Transverse colon (tissue), 4 donors: ENCODE measurements around the gene NKX2-8. TPM values are rescaled to one million over a fixed set of nuclear protein-coding genes. Genes with fewer than 3 reads are reported as not detected.

Experiments used
- DNase-seq: peaks from one replicate; pipeline ENCODE4 v3.0.0-alpha.2; 2019
- H3K27ac ChIP-seq, 4 donors: fragments of 200-600 bp; sonication (generic); 2 replicates each; pipeline ENCODE4 v1.5.1; 2016 to 2018; ENCODE audit warnings: inconsistent platforms in 4 of 4
- H3K27me3 ChIP-seq: fragments of 200-600 bp; sonication (generic); 2 replicates; pipeline ENCODE4 v1.5.1; 2017; ENCODE audit warnings: inconsistent platforms
- H3K36me3 ChIP-seq, 4 donors: fragments of 200-600 bp; sonication (generic); 2 replicates each; pipeline ENCODE4 v1.5.1; 2017 to 2019; ENCODE audit warnings: inconsistent platforms in 4 of 4
- H3K4me1 ChIP-seq, 4 donors: fragments of 200-600 bp; sonication (generic); 2 replicates each; pipeline ENCODE4 v1.5.1; 2017 to 2020; ENCODE audit warnings: inconsistent platforms in 4 of 4
- H3K4me3 ChIP-seq, 4 donors: fragments of 200-600 bp; sonication (generic); 1 replicate in 1 of 4; 2 replicates in 3 of 4; pipeline versions ENCODE4 v1.5.1 to v1.6.1; 2017 to 2019; ENCODE audit warnings: inconsistent platforms in 4 of 4
- H3K9me3 ChIP-seq, 2 donors: fragments of 200-600 bp; sonication (generic); 2 replicates each; pipeline ENCODE4 v1.5.1; 2017 to 2019; ENCODE audit warnings: inconsistent platforms in 2 of 2
- CTCF ChIP-seq, 5 experiments: fragments of 200-600 bp in 3 of 5; fragments of 450-650 bp in 2 of 5; sonication (generic) in 3 of 5; IDR thresholded peaks; 1 replicate in 2 of 5; 2 replicates in 3 of 5; pipeline ENCODE4 v1.5.1; 2016 to 2017; ENCODE audit warnings: antibody characterized with exemption in 5 of 5, inconsistent platforms in 3 of 5, mild to moderate bottlenecking in 2 of 5, moderate library complexity in 1 of 5
- EP300 ChIP-seq: sonication (generic); formaldehyde crosslinking; IDR thresholded peaks from one replicate; pipeline ENCODE4 v1.6.1; 2017; ENCODE audit warnings: antibody characterized with exemption, low read depth
- POLR2A ChIP-seq: fragments of 450-650 bp; IDR thresholded peaks from one replicate; pipeline ENCODE4 v1.6.1; 2016; ENCODE audit warnings: antibody characterized with exemption, mild to moderate bottlenecking, moderate library complexity
- POLR2AphosphoS5 ChIP-seq, 3 donors: sonication (generic); formaldehyde crosslinking; IDR thresholded peaks; one replicate each; pipeline ENCODE4 v1.6.1; 2016; ENCODE audit warnings: antibody characterized with exemption in 3 of 3
- WGBS, 2 donors: methylation state at CpG; one replicate each; pipeline ENCODE4 v1.1.5; 2018; ENCODE audit warnings: low coverage in 1 of 2; 5-methylcytosine and 5-hydroxymethylcytosine counted together
- in situ Hi-C, 4 donors: fragments of 200-750 bp; cut with MboI; loops; one replicate each; pipeline versions ENCODE4 v1.15.0 to v1.15.1; 2017; ENCODE audit warnings: low sequenced_read_pairs in 3 of 4, low pct_ligation_motif_present in 1 of 4, low pct_unique_long_range_greater_than_20kb in 1 of 4
- intact Hi-C: fragments of 100-400 bp; cut with DNase I; formaldehyde crosslinking; loops from one replicate; pipeline ENCODE4 v1.15.1; 2023; ENCODE audit warnings: low total_unique reads
- total RNA-seq, 4 donors: library from RNA; depleted of rRNA; stranded (reverse); fragments of >200 nt; gene quantifications; one replicate each; pipeline ENCODE4 v1.1.0, GENCODE V29; 2016

NKX2-8 gene
- total RNA-seq, 4 donors from 2014 or later, result not detected

GRCh38 chr14:36591482-36591881, 9.1 kb upstream of the NKX2-8 start:
- Histone ChIP-seq H3K27ac (no peak overlapping the region), H3K27me3 (peaks cover 84% of the 10 kb centered on the region)

GRCh38 chr14:36588788-36589187, 6.4 kb upstream of the NKX2-8 start:
- intact Hi-C loops, result no loop called here
- Histone ChIP-seq H3K4me1 (no peaks in the 10 kb centered on the region), H3K36me3 (no peaks in the 10 kb centered on the region), H3K4me3 (no peak overlapping the region), H3K27me3 (peaks cover 90% of the 10 kb centered on the region), H3K9me3 (no peaks in the 10 kb centered on the region), H3K27ac (no peak overlapping the region)
- 18 to 24% methylated on average over 7 of the region's 7 CpGs for WGBS, 2 donors
- no peak for DNase-seq
- in situ Hi-C loops, result no loop called here
- TF ChIP-seq EP300 (no peak), POLR2AphosphoS5 (IDR thresholded peaks at IDR 0.05) (no peak), CTCF (IDR thresholded peaks at IDR 0.05) (no peak), POLR2A (no peak)

More at GRCh38 chr14:36591482-36591881, 9.1 kb upstream of the NKX2-8 start:
- Histone ChIP-seq H3K9me3 (no peaks in the 10 kb centered on the region), H3K4me3 (no peak overlapping the region), H3K36me3 (no peaks in the 10 kb centered on the region), H3K4me1 (no peaks in the 10 kb centered on the region)
- no peak for DNase-seq
- intact Hi-C loops (no loop called here), in situ Hi-C loops (no loop called here)
- TF ChIP-seq CTCF (IDR thresholded peaks at IDR 0.05) (no peak), POLR2AphosphoS5 (IDR thresholded peaks at IDR 0.05) (no peak), POLR2A (no peak), EP300 (no peak)

GRCh38 chr14:36588119-36588518, 5.7 kb upstream of the NKX2-8 start:
- H3K27me3 ChIP-seq, result peaks cover 97% of the 10 kb centered on the region

GRCh38 chr14:36585100-36585499, 2.7 kb upstream of the NKX2-8 start:
- Histone ChIP-seq H3K9me3 (no peaks in the 10 kb centered on the region), H3K27ac (no peak overlapping the region), H3K36me3 (no peaks in the 10 kb centered on the region), H3K4me3 (no peak overlapping the region), H3K27me3 (peaks cover 99% of the 10 kb centered on the region), H3K4me1 (peaks cover 0 to 30% (median 23%) of the 10 kb centered on the region in 4 donors)
- DNase-seq, result no peak
- intact Hi-C loops (no loop called here), in situ Hi-C loops (no loop called here)
- WGBS, 2 donors, result 54 to 60% methylated on average over 2 to 5 of the region's 5 CpGs
- TF ChIP-seq POLR2A, result no peak
- no peak for TF ChIP-seq EP300
- no peak for TF ChIP-seq CTCF (IDR thresholded peaks at IDR 0.05)
- TF ChIP-seq POLR2AphosphoS5 (IDR thresholded peaks at IDR 0.05), result no peak

More at GRCh38 chr14:36588119-36588518, 5.7 kb upstream of the NKX2-8 start:
- H3K4me1 ChIP-seq, result peaks cover 0 to 2% (median 0%) of the 10 kb centered on the region in 4 donors
- WGBS, 2 donors, result 14 to 29% methylated on average over 5 of the region's 5 CpGs
- no peaks in the 10 kb centered on the region for H3K36me3 ChIP-seq
- TF ChIP-seq CTCF (IDR thresholded peaks at IDR 0.05) (no peak), EP300 (no peak), POLR2A (no peak), POLR2AphosphoS5 (IDR thresholded peaks at IDR 0.05) (no peak)
- intact Hi-C loops (no loop called here), in situ Hi-C loops (no loop called here)
- H3K9me3 ChIP-seq, result no peaks in the 10 kb centered on the region
- no peak overlapping the region for H3K4me3 ChIP-seq
- no peak overlapping the region for H3K27ac ChIP-seq
- DNase-seq, result no peak
